MCF 10A (cell line): ENCODE data around the gene DNAAF6. TPM values are rescaled to one million over a fixed set of nuclear protein-coding genes. Genes with fewer than 3 reads are reported as not detected.
A peak's percentile ranks its signal among the peaks of the same experiment; 100 is the strongest.

Experiments used
- BruUV-seq: library from RNA; stranded (reverse); fragments of 400-500 nt; replicated peaks from 2 replicates; lab custom pipeline; 2021; lab: Mats Ljungman, UMichigan
- CTCF ChIA-PET: fragments of 300-600 bp; sonication (Branson Sonifier 250); formaldehyde crosslinking; extraction: SDS; loops from one replicate; lab custom pipeline; 2021; ENCODE audit warnings: antibody characterized with exemption, inconsistent platforms; lab: Yijun Ruan, JAX
- POLR2A ChIA-PET: fragments of 300-600, 350-650 bp; sonication (Branson Sonifier 250); formaldehyde crosslinking; extraction: SDS; loops from one replicate; lab custom pipeline; 2020; ENCODE audit warnings: antibody characterized with exemption, inconsistent platforms; lab: Yijun Ruan, JAX
- DNase-seq: peaks from one replicate; pipeline ENCODE4 v3.0.0-alpha.2; 2018; ENCODE audit not compliant: unreplicated experiment
- H3K27ac Mint-ChIP-seq: one replicate; pipeline ENCODE4 v1.8.0; 2022; ENCODE audit warnings: mild to moderate bottlenecking, low read depth, mixed read lengths; ENCODE audit not compliant: unreplicated experiment
- H3K27me3 Mint-ChIP-seq: one replicate; pipeline ENCODE4 v1.8.0; 2022; ENCODE audit warnings: mixed read lengths; ENCODE audit not compliant: insufficient read depth, unreplicated experiment
- H3K36me3 Mint-ChIP-seq: one replicate; pipeline ENCODE4 v1.8.0; 2022; ENCODE audit warnings: mild to moderate bottlenecking, moderate library complexity, mixed read lengths; ENCODE audit not compliant: insufficient read depth, unreplicated experiment
- H3K4me1 Mint-ChIP-seq: one replicate; pipeline ENCODE4 v1.8.0; 2022; ENCODE audit warnings: mixed read lengths; ENCODE audit not compliant: insufficient read depth, unreplicated experiment
- H3K4me3 Mint-ChIP-seq: one replicate; pipeline ENCODE4 v1.8.0; 2022; ENCODE audit warnings: mild to moderate bottlenecking, moderate library complexity, mixed read lengths; ENCODE audit not compliant: unreplicated experiment
- H3K9me3 Mint-ChIP-seq: one replicate; pipeline ENCODE4 v1.8.0; 2022; ENCODE audit warnings: mixed read lengths; ENCODE audit not compliant: unreplicated experiment
- CTCF ChIP-seq: fragments of 200-600 bp; IDR thresholded peaks from one replicate; pipeline ENCODE4 v1.8.0; 2022; ENCODE audit warnings: antibody characterized with exemption, mild to moderate bottlenecking; ENCODE audit not compliant: unreplicated experiment
- intact Hi-C: fragments of 100-400 bp; cut with micrococcal nuclease; formaldehyde crosslinking; loops from 2 replicates; pipeline ENCODE4 v1.14.1; 2022
- total RNA-seq: library from RNA; stranded (reverse); gene quantifications from 2 replicates; pipeline ENCODE4 v1.2.3, GENCODE V29; 2022

The DNAAF6 gene
- total RNA-seq, 1 experiment from 2014 or later = not detected

- CTCF ChIA-PET = interaction anchor here (0.7 kb wide), 1 partner anchor 176 kb away, joined by 3 read pairs; no protein-coding TSS in a partner anchor
Observed at GRCh38 chrX:107290019-107290418, 83.6 kb downstream of the DNAAF6 start.

DNA sequence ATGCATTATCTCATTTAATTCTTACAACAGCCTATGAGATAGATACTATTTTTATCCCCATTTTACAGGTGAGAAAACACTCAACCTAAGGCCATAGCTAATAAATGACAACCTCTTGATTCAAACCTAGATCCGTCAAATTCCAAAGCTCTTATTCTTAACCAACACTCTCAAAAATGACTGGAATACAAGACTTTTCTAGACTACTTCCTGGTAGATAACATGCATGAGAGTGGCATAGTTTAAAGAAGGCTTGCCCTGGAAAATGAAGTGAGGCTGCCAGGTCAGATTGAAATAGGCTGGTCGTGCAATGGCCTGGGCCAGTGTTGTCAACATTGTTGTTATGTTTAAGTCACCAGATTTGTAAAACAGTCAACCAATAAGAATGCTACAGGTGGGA is 86.6 kb downstream of the DNAAF6 start:
- intact Hi-C loops = loop anchor here (5.0 kb wide), 1 partner anchor 266 kb away; no protein-coding TSS in a partner anchor
- no peak for DNase-seq
- H3K4me1 Mint-ChIP-seq = no peaks in the 10 kb centered on the region
- peaks cover 60% of the 10 kb centered on the region for H3K27me3 Mint-ChIP-seq
- POLR2A ChIA-PET = no interaction called here
- H3K27ac Mint-ChIP-seq = no peak overlapping the region
- BruUV-seq = no TSS peak
- CTCF ChIA-PET = no interaction called here
- no peak overlapping the region for H3K4me3 Mint-ChIP-seq
- peaks cover 9% of the 10 kb centered on the region for H3K9me3 Mint-ChIP-seq
- no peak for TF ChIP-seq CTCF
- H3K36me3 Mint-ChIP-seq = no peaks in the 10 kb centered on the region

More at GRCh38 chrX:107290019-107290418, 83.6 kb downstream of the DNAAF6 start:
- TF ChIP-seq CTCF = no peak
- BruUV-seq = no TSS peak
- intact Hi-C loops = loop anchor here (5.0 kb wide), 1 partner anchor 263 kb away; no protein-coding TSS in a partner anchor
- H3K4me1 Mint-ChIP-seq = no peaks in the 10 kb centered on the region
- no peak overlapping the region for H3K4me3 Mint-ChIP-seq
- peak; percentile 4 for DNase-seq
- H3K27ac Mint-ChIP-seq = no peak overlapping the region
- no peaks in the 10 kb centered on the region for H3K9me3 Mint-ChIP-seq
- POLR2A ChIA-PET = interaction anchor here (1.1 kb wide), 1 partner anchor 13 kb away, joined by 3 read pairs; no protein-coding TSS in a partner anchor
- H3K27me3 Mint-ChIP-seq = peaks cover 50% of the 10 kb centered on the region
- no peaks in the 10 kb centered on the region for H3K36me3 Mint-ChIP-seq

Other genes starting within 250 kb of the DNAAF6 start
- gene MORC4, start 206.4 kb upstream of the DNAAF6 start, total RNA-seq = 23.0 and 23.8 TPM in 2 replicates
- gene RBM41, start 87.8 kb upstream of the DNAAF6 start, total RNA-seq = 20.2 and 24.7 TPM in 2 replicates
- gene NUP62CL, start 178 bp upstream of the DNAAF6 start, total RNA-seq = 4.8 and 7.3 TPM in 2 replicates
- gene FRMPD3, start 243.0 kb downstream of the DNAAF6 start, total RNA-seq = not detected in 2 replicates